HEK293 (cell line): Measurements from ENCODE around the gene RPS15.

Experiments used
- CTCF ChIA-PET: fragments of 350-600 bp; formaldehyde crosslinking; extraction: SDS; loops from one replicate; lab custom pipeline; 2021; ENCODE audit warnings: antibody characterized with exemption; lab: Yijun Ruan, JAX
- POLR2A ChIA-PET: fragments of 300-600 bp; formaldehyde crosslinking; extraction: SDS; loops from one replicate; lab custom pipeline; 2020; ENCODE audit warnings: antibody characterized with exemption, inconsistent platforms; lab: Yijun Ruan, JAX
- H3K27ac ChIP-seq: fragments of 200-500 bp; sonication (Bioruptor generic); 2 replicates; pipeline ENCODE4 v1.5.1; 2014; ENCODE audit warnings: low read depth, low read length, control low read depth, inconsistent platforms; ENCODE audit errors: extremely low read depth
- H3K36me3 ChIP-seq, 2 experiments: fragments of 200-500 bp in 1 of 2; sonication (Bioruptor generic) in 1 of 2; 1 replicate in 1 of 2; 2 replicates in 1 of 2; pipeline ENCODE4 v1.5.1; 2014 to 2017; ENCODE audit warnings: inconsistent platforms in 2 of 2, low read length in 2 of 2; ENCODE audit not compliant: control insufficient read depth in 2 of 2, insufficient read depth in 1 of 2
- H3K4me1 ChIP-seq: fragments of 200-500 bp; sonication (Bioruptor generic); 2 replicates; pipeline ENCODE4 v1.5.1; 2014; ENCODE audit warnings: mild to moderate bottlenecking, low read length, inconsistent platforms; ENCODE audit not compliant: control insufficient read depth, insufficient read depth
- H3K4me3 ChIP-seq: 2 replicates; pipeline ENCODE4 v1.5.1; 2011; ENCODE audit warnings: low read depth, mild to moderate bottlenecking, control low read depth, low read length, moderate library complexity
- H3K9me3 ChIP-seq: fragments of 200-500 bp; sonication (Bioruptor generic); 2 replicates; pipeline ENCODE4 v1.5.1; 2014; ENCODE audit warnings: low read depth, low read length, inconsistent platforms; ENCODE audit not compliant: control insufficient read depth, insufficient read depth
- HOXA7 ChIP-seq: sonication (generic); formaldehyde crosslinking; IDR thresholded peaks from 2 replicates; pipeline ENCODE4 v1.8.1; 2022; ENCODE audit warnings: missing genetic modification reagents, borderline replicate concordance
- RBAK ChIP-seq: fragments of 450-650 bp; formaldehyde crosslinking; IDR thresholded peaks from 2 replicates; pipeline ENCODE4 v1.5.1; 2016; ENCODE audit warnings: missing biosample characterization, missing genetic modification characterization
- YY1 ChIP-seq: fragments of 450-650 bp; formaldehyde crosslinking; IDR thresholded peaks from 2 replicates; pipeline ENCODE4 v1.5.1; 2018; ENCODE audit warnings: missing biosample characterization, missing genetic modification characterization
- ZBTB20 ChIP-seq: fragments of 450-650 bp; formaldehyde crosslinking; IDR thresholded peaks from 2 replicates; pipeline ENCODE4 v1.5.1; 2016; ENCODE audit warnings: missing biosample characterization, missing genetic modification characterization
- ZEB2 ChIP-seq: fragments of 450-650 bp; formaldehyde crosslinking; IDR thresholded peaks from 2 replicates; pipeline ENCODE4 v1.5.1; 2016; ENCODE audit warnings: missing biosample characterization, missing genetic modification characterization
- ZFP37 ChIP-seq: fragments of 450-650 bp; formaldehyde crosslinking; IDR thresholded peaks from 2 replicates; pipeline ENCODE4 v1.5.1; 2016; ENCODE audit warnings: missing biosample characterization, missing genetic modification characterization
- ZNF138 ChIP-seq: fragments of 450-650 bp; formaldehyde crosslinking; IDR thresholded peaks from 2 replicates; pipeline ENCODE4 v1.5.1; 2016; ENCODE audit warnings: missing biosample characterization, missing genetic modification characterization, borderline replicate concordance
- ZNF184 ChIP-seq: fragments of 450-650 bp; IDR thresholded peaks from 2 replicates; pipeline ENCODE4 v1.5.1; 2018; ENCODE audit warnings: missing biosample characterization, mild to moderate bottlenecking, missing genetic modification characterization
- ZNF292 ChIP-seq: fragments of 450-650 bp; formaldehyde crosslinking; IDR thresholded peaks from 2 replicates; pipeline ENCODE4 v1.5.1; 2016; ENCODE audit warnings: low read depth, missing biosample characterization, missing genetic modification characterization, borderline replicate concordance
- ZNF391 ChIP-seq: fragments of 450-650 bp; formaldehyde crosslinking; IDR thresholded peaks from 2 replicates; pipeline ENCODE4 v1.5.1; 2016; ENCODE audit warnings: low read depth, missing biosample characterization, missing genetic modification characterization, borderline replicate concordance
- ZNF394 ChIP-seq: fragments of 450-650 bp; formaldehyde crosslinking; IDR thresholded peaks from 2 replicates; pipeline ENCODE4 v1.5.1; 2016; ENCODE audit warnings: missing biosample characterization, missing genetic modification characterization, mild to moderate bottlenecking, moderate library complexity, borderline replicate concordance
- ZNF423 ChIP-seq: fragments of 450-650 bp; formaldehyde crosslinking; IDR thresholded peaks from 2 replicates; pipeline ENCODE4 v1.5.1; 2016; ENCODE audit warnings: missing biosample characterization, missing genetic modification characterization
- ZNF555 ChIP-seq: fragments of 450-650 bp; formaldehyde crosslinking; conservative IDR thresholded peaks from 2 replicates; pipeline ENCODE4 v1.5.1; 2017; ENCODE audit warnings: missing biosample characterization, mild to moderate bottlenecking, missing genetic modification characterization, inconsistent platforms
- ZNF561 ChIP-seq: fragments of 450-650 bp; IDR thresholded peaks from 2 replicates; pipeline ENCODE4 v1.5.1; 2018; ENCODE audit warnings: missing biosample characterization, missing genetic modification characterization, borderline replicate concordance
- ZNF624 ChIP-seq: fragments of 450-650 bp; formaldehyde crosslinking; IDR thresholded peaks from 2 replicates; pipeline ENCODE4 v1.5.1; 2017; ENCODE audit warnings: missing biosample characterization, missing genetic modification characterization
- ZNF654 ChIP-seq: fragments of 450-650 bp; formaldehyde crosslinking; IDR thresholded peaks from 2 replicates; pipeline ENCODE4 v1.5.1; 2016; ENCODE audit warnings: low read depth, missing biosample characterization, missing genetic modification characterization
- ZNF776 ChIP-seq: fragments of 450-650 bp; formaldehyde crosslinking; IDR thresholded peaks from 2 replicates; pipeline ENCODE4 v1.5.0; 2017; ENCODE audit warnings: missing biosample characterization, missing genetic modification characterization, borderline replicate concordance
- ZNF777 ChIP-seq: fragments of 450-650 bp; formaldehyde crosslinking; IDR thresholded peaks from 2 replicates; pipeline ENCODE4 v1.5.1; 2017; ENCODE audit warnings: missing biosample characterization, missing genetic modification characterization, borderline replicate concordance
- TF ChIP-seq, protein P1 (sequence below): fragments of 450-650 bp; formaldehyde crosslinking; IDR thresholded peaks from 2 replicates; pipeline ENCODE4 v1.5.1; 2016; ENCODE audit warnings: missing biosample characterization, missing genetic modification characterization, borderline replicate concordance
- TF ChIP-seq, protein P2 (sequence below): fragments of 450-650 bp; formaldehyde crosslinking; IDR thresholded peaks from 2 replicates; pipeline ENCODE4 v1.5.1; 2017; ENCODE audit warnings: missing biosample characterization, missing genetic modification characterization
- TF ChIP-seq, protein P3 (sequence below): fragments of 450-650 bp; formaldehyde crosslinking; IDR thresholded peaks from 2 replicates; pipeline ENCODE4 v1.5.1; 2016; ENCODE audit warnings: missing biosample characterization, missing genetic modification characterization
- TF ChIP-seq, protein P4 (sequence below): sonication (generic); formaldehyde crosslinking; IDR thresholded peaks from 2 replicates; pipeline ENCODE4 v1.8.1; 2022; ENCODE audit warnings: mild to moderate bottlenecking, moderate library complexity, missing genetic modification reagents
- TF ChIP-seq, protein P5 (sequence below): fragments of 450-650 bp; formaldehyde crosslinking; IDR thresholded peaks from 2 replicates; pipeline ENCODE4 v1.5.1; 2016; ENCODE audit warnings: missing biosample characterization, missing genetic modification characterization
- TF ChIP-seq, protein P6 (sequence below): fragments of 450-650 bp; formaldehyde crosslinking; conservative IDR thresholded peaks from 2 replicates; pipeline ENCODE4 v1.5.1; 2016; ENCODE audit warnings: low read depth, missing biosample characterization, missing genetic modification characterization

RPS15 gene

DNA sequence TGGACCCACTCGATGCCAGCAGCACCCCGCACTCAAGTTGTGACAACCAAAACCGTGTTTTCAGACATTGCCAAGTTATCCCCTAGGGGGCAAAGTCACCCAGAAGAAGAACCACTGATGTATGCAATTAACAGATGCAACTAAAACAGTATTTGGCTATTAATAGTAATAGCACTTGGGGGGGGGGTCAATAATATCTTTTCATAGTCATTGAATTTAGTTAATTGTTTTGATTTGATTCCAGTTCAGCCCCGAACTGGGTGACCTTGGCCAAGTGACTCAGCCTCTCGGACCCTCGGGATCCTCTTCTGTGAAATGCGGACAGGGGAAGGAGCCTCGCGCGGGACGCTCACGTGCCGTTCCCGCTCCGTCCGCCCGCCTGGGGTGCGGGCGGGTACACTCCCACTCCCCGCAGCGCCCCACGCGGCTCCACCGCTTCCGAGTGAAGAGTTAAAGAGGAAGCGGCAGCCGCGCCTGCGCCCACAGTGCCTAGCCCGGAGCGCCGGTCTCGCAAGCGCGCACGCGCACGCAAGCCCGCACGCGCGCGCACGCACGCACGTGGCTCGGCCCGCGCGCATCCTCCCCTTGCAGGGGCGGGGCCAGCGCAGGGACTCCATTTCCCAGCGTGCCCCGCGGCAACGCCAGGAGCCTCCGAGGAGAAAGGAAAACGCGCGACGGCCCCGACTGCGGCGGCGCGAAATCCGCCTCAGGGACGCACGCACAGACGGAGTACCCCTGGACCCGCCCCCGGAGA, 31.2 kb upstream of the RPS15 start:
- Histone ChIP-seq H3K4me1 (peaks cover 9% of the 10 kb centered on the region), H3K27ac (peak overlapping the region; percentile 98; the same call in 1 of the 2 replicates), H3K36me3 (peaks cover 0 to 32% of the 10 kb centered on the region in 2 experiments; a peak in 1 of 3 replicates), H3K4me3 (peak overlapping the region; percentile 53), H3K9me3 (no peaks in the 10 kb centered on the region)
- ChIA-PET CTCF (interaction anchor here (0.6 kb wide), 1 partner anchor 30 kb away, joined by 3 read pairs; no protein-coding TSS in a partner anchor), POLR2A (no interaction called here)
- TF ChIP-seq ZNF423 (tag by site-specific recombination), result peak; percentile 14; the same call in 1 of the 2 replicates
- TF ChIP-seq ZNF777 (tag by site-specific recombination), result no peak
- TF ChIP-seq, protein P1, sequence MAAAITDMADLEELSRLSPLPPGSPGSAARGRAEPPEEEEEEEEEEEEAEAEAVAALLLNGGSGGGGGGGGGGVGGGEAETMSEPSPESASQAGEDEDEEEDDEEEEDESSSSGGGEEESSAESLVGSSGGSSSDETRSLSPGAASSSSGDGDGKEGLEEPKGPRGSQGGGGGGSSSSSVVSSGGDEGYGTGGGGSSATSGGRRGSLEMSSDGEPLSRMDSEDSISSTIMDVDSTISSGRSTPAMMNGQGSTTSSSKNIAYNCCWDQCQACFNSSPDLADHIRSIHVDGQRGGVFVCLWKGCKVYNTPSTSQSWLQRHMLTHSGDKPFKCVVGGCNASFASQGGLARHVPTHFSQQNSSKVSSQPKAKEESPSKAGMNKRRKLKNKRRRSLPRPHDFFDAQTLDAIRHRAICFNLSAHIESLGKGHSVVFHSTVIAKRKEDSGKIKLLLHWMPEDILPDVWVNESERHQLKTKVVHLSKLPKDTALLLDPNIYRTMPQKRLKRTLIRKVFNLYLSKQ (tag by site-specific recombination), result no peak
- peak; percentile 27 for TF ChIP-seq ZNF654 (tag by site-specific recombination)
- no peak for TF ChIP-seq HOXA7
- TF ChIP-seq, protein P2, sequence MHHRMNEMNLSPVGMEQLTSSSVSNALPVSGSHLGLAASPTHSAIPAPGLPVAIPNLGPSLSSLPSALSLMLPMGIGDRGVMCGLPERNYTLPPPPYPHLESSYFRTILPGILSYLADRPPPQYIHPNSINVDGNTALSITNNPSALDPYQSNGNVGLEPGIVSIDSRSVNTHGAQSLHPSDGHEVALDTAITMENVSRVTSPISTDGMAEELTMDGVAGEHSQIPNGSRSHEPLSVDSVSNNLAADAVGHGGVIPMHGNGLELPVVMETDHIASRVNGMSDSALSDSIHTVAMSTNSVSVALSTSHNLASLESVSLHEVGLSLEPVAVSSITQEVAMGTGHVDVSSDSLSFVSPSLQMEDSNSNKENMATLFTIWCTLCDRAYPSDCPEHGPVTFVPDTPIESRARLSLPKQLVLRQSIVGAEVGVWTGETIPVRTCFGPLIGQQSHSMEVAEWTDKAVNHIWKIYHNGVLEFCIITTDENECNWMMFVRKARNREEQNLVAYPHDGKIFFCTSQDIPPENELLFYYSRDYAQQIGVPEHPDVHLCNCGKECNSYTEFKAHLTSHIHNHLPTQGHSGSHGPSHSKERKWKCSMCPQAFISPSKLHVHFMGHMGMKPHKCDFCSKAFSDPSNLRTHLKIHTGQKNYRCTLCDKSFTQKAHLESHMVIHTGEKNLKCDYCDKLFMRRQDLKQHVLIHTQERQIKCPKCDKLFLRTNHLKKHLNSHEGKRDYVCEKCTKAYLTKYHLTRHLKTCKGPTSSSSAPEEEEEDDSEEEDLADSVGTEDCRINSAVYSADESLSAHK (tag by site-specific recombination), result 0 out of 2 replicates have a peak, but pooled peaks have one; percentile 25
- TF ChIP-seq, protein P3, sequence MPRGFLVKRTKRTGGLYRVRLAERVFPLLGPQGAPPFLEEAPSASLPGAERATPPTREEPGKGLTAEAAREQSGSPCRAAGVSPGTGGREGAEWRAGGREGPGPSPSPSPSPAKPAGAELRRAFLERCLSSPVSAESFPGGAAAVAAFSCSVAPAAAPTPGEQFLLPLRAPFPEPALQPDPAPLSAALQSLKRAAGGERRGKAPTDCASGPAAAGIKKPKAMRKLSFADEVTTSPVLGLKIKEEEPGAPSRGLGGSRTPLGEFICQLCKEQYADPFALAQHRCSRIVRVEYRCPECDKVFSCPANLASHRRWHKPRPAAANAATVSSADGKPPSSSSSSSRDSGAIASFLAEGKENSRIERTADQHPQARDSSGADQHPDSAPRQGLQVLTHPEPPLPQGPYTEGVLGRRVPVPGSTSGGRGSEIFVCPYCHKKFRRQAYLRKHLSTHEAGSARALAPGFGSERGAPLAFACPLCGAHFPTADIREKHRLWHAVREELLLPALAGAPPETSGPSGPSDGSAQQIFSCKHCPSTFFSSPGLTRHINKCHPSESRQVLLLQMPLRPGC (tag by site-specific recombination), result no peak
- TF ChIP-seq, protein P4, sequence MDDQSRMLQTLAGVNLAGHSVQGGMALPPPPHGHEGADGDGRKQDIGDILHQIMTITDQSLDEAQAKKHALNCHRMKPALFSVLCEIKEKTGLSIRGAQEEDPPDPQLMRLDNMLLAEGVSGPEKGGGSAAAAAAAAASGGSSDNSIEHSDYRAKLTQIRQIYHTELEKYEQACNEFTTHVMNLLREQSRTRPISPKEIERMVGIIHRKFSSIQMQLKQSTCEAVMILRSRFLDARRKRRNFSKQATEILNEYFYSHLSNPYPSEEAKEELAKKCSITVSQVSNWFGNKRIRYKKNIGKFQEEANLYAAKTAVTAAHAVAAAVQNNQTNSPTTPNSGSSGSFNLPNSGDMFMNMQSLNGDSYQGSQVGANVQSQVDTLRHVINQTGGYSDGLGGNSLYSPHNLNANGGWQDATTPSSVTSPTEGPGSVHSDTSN (CRISPR knock-in tag), result peak; percentile 68; the same call in 1 of the 2 replicates
- TF ChIP-seq, protein P5, sequence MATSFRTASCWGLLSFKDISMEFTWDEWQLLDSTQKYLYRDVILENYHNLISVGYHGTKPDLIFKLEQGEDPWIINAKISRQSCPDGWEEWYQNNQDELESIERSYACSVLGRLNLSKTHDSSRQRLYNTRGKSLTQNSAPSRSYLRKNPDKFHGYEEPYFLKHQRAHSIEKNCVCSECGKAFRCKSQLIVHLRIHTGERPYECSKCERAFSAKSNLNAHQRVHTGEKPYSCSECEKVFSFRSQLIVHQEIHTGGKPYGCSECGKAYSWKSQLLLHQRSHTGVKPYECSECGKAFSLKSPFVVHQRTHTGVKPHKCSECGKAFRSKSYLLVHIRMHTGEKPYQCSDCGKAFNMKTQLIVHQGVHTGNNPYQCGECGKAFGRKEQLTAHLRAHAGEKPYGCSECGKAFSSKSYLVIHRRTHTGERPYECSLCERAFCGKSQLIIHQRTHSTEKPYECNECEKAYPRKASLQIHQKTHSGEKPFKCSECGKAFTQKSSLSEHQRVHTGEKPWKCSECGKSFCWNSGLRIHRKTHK (tag by site-specific recombination), result no peak
- TF ChIP-seq ZNF184, result no peak
- TF ChIP-seq ZNF138 (tag by site-specific recombination), result no peak
- TF ChIP-seq ZNF555 (tag by site-specific recombination), result no peak
- 0 out of 2 replicates have a peak, but pooled peaks have one; percentile 33 for TF ChIP-seq ZFP37 (tag by site-specific recombination)
- 0 out of 2 replicates have a peak, but pooled peaks have one; percentile 21 for TF ChIP-seq ZNF394
- TF ChIP-seq ZNF391 (tag by site-specific recombination), result no peak
- no peak for TF ChIP-seq RBAK (tag by site-specific recombination)
- TF ChIP-seq ZEB2 (tag by site-specific recombination), result peak; percentile 75; the same call in 1 of the 2 replicates
- TF ChIP-seq ZNF624, result no peak
- TF ChIP-seq ZNF561 (tag by site-specific recombination), result 0 out of 2 replicates have a peak, but pooled peaks have one; percentile 84
- no peak for TF ChIP-seq ZNF776 (tag by site-specific recombination)
- 0 out of 2 replicates have a peak, but pooled peaks have one; percentile 12 for TF ChIP-seq ZBTB20 (tag by site-specific recombination)
- no peak for TF ChIP-seq YY1
- no peak for TF ChIP-seq ZNF292 (tag by site-specific recombination)
- TF ChIP-seq, protein P6, sequence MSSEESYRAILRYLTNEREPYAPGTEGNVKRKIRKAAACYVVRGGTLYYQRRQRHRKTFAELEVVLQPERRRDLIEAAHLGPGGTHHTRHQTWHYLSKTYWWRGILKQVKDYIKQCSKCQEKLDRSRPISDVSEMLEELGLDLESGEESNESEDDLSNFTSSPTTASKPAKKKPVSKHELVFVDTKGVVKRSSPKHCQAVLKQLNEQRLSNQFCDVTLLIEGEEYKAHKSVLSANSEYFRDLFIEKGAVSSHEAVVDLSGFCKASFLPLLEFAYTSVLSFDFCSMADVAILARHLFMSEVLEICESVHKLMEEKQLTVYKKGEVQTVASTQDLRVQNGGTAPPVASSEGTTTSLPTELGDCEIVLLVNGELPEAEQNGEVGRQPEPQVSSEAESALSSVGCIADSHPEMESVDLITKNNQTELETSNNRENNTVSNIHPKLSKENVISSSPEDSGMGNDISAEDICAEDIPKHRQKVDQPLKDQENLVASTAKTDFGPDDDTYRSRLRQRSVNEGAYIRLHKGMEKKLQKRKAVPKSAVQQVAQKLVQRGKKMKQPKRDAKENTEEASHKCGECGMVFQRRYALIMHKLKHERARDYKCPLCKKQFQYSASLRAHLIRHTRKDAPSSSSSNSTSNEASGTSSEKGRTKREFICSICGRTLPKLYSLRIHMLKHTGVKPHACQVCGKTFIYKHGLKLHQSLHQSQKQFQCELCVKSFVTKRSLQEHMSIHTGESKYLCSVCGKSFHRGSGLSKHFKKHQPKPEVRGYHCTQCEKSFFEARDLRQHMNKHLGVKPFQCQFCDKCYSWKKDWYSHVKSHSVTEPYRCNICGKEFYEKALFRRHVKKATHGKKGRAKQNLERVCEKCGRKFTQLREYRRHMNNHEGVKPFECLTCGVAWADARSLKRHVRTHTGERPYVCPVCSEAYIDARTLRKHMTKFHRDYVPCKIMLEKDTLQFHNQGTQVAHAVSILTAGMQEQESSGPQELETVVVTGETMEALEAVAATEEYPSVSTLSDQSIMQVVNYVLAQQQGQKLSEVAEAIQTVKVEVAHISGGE (tag by site-specific recombination), result no peak
